KMS-11 (cell line): ENCODE results near the gene LLGL1.

Source experiments
- H2AFZ ChIP-seq: fragments of 200-600 bp; sonication (generic); 2 replicates; pipeline ENCODE4 v1.6.1; 2016; ENCODE audit warnings: antibody characterized with exemption, mixed run types, low read depth
- H3K27ac ChIP-seq: fragments of 200-600 bp; sonication (generic); 2 replicates; pipeline ENCODE4 v1.6.1; 2016; ENCODE audit warnings: mild to moderate bottlenecking, mixed run types
- H3K27me3 ChIP-seq: fragments of 200-600 bp; sonication (generic); 2 replicates; pipeline ENCODE4 v1.6.1; 2017; ENCODE audit warnings: mild to moderate bottlenecking, low read depth, mixed run types, moderate library complexity; ENCODE audit not compliant: insufficient read depth
- H3K36me3 ChIP-seq: fragments of 200-600 bp; sonication (generic); 2 replicates; pipeline ENCODE4 v1.6.1; 2017; ENCODE audit warnings: mild to moderate bottlenecking, mixed run types; ENCODE audit not compliant: insufficient read depth
- H3K4me1 ChIP-seq: fragments of 200-600 bp; sonication (generic); 2 replicates; pipeline ENCODE4 v1.6.1; 2016; ENCODE audit warnings: mild to moderate bottlenecking, low read depth, mixed run types; ENCODE audit not compliant: poor library complexity, severe bottlenecking
- H3K4me2 ChIP-seq: fragments of 200-600 bp; sonication (generic); 2 replicates; pipeline ENCODE4 v1.7.0; 2016; ENCODE audit warnings: mild to moderate bottlenecking, mixed run types
- H3K4me3 ChIP-seq: fragments of 200-600 bp; sonication (generic); IDR thresholded peaks from 2 replicates; pipeline ENCODE4 v1.6.1; 2017; ENCODE audit warnings: low read depth, low read length, mixed read lengths; ENCODE audit not compliant: insufficient read depth
- H3K79me2 ChIP-seq: fragments of 200-600 bp; sonication (generic); 2 replicates; pipeline ENCODE4 v1.6.1; 2016; ENCODE audit warnings: low read depth, mixed run types; ENCODE audit not compliant: insufficient read depth
- H3K9ac ChIP-seq: fragments of 200-600 bp; sonication (generic); 2 replicates; pipeline ENCODE4 v1.6.1; 2016; ENCODE audit warnings: mild to moderate bottlenecking, mixed run types
- H4K20me1 ChIP-seq: fragments of 200-600 bp; sonication (generic); 2 replicates; pipeline ENCODE4 v1.6.1; 2016; ENCODE audit warnings: mild to moderate bottlenecking, mixed run types; ENCODE audit not compliant: insufficient read depth
- TF ChIP-seq, protein P1 (sequence below): fragments of 200-600 bp; sonication (generic); conservative IDR thresholded peaks from 2 replicates; pipeline ENCODE4 v1.6.1; 2017; ENCODE audit warnings: low read depth, mild to moderate bottlenecking, antibody characterized with exemption, low read length, moderate library complexity, mixed read lengths

Gene LLGL1

DNA sequence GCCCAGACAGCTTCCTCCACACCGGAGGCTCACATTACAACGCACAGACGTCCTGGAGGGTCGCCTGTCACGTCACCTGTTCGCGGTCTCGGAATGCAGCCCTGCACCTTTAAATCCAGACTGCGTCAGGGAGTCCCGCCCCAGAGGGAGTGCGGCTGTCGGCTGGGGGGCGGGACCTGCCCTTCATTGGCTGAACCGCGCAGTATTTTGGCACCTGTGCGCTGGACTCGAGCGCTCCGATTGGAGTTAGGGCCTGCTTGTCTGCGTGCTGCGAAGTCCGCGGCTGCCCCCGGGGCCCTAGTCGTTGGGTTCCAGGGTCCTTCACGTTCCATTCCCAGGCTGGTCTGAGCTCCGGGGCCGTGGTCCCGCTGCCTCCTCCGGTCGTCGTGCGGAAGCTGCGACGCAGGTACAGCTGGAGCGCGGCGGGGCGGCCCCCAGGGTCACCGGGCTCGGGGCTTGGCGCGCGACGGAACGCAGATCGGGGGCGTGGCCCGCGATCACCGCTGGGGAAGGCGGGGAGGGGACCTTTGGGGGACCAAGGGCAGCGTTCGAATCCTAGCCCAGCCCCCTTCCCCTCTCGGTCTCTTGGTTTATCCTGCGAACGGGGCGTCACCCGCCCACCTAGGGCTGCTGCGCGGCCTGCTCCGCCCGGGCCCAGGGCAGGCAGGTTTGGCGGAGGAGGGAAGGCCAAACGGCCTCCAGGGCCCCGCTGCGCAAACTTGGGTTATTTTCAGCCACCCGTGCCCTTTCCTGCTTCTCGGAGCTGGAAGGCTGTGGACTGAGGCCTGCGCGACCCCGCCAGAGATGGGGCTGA is 35.1 kb downstream of the LLGL1 start, which contains the start of gene MIEF2:
MIEF2 (plus strand) TSS at position 331 of the 814 bp plus-strand sequence. CDS start 2,059 bp downstream, outside the sequence.
- Histone ChIP-seq H3K4me3 (no peak within 1 kb of the TSS), H2AFZ (peak within 1 kb of the TSS; percentile 79), H3K27ac (peak within 1 kb of the TSS; percentile 25; the same call in 1 of the 2 replicates), H3K79me2 (no peaks in the 10 kb centered on the region; the same call in 1 of the 2 replicates), H4K20me1 (no peaks in the 10 kb centered on the region), H3K4me1 (peaks cover 12% of the 10 kb centered on the region), H3K9ac (peak within 1 kb of the TSS; percentile 50; the same call in 1 of the 2 replicates), H3K4me2 (peak within 1 kb of the TSS; percentile 83), H3K36me3 (no peaks in the 10 kb centered on the region), H3K27me3 (no peaks in the 10 kb centered on the region)
- TF ChIP-seq, protein P1, sequence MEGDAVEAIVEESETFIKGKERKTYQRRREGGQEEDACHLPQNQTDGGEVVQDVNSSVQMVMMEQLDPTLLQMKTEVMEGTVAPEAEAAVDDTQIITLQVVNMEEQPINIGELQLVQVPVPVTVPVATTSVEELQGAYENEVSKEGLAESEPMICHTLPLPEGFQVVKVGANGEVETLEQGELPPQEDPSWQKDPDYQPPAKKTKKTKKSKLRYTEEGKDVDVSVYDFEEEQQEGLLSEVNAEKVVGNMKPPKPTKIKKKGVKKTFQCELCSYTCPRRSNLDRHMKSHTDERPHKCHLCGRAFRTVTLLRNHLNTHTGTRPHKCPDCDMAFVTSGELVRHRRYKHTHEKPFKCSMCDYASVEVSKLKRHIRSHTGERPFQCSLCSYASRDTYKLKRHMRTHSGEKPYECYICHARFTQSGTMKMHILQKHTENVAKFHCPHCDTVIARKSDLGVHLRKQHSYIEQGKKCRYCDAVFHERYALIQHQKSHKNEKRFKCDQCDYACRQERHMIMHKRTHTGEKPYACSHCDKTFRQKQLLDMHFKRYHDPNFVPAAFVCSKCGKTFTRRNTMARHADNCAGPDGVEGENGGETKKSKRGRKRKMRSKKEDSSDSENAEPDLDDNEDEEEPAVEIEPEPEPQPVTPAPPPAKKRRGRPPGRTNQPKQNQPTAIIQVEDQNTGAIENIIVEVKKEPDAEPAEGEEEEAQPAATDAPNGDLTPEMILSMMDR: no peak

DNA sequence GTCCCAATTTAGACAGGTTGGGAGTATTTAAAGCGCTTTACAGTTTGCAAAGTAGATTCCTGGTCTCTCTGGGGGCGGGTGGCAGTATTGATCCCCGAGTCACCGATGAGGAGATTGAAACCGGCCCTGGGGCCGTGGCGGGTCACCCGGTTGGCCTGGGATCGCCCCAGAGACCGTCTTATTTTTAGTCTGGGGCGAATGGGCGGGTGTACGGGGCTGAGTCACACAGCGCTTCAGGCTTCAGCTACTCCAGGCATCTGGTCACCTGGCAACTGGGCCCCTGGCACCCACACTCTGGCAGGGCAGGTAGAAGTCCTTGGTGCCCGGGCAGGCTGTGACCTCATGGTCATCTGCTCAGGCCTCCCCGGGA is 35.7 kb downstream of the LLGL1 start:
- TF ChIP-seq, protein P1: no peak
- no peaks in the 10 kb centered on the region for H3K27me3 ChIP-seq
- peak overlapping the region; percentile 79; the same call in 1 of the 2 replicates for H2AFZ ChIP-seq
- no peaks in the 10 kb centered on the region; the same call in 1 of the 2 replicates for H3K79me2 ChIP-seq
- peak overlapping the region; percentile 50; the same call in 1 of the 2 replicates for H3K9ac ChIP-seq
- no peaks in the 10 kb centered on the region for H4K20me1 ChIP-seq
- peak overlapping the region; percentile 83 for H3K4me2 ChIP-seq
- H3K27ac ChIP-seq: peak overlapping the region; percentile 25; the same call in 1 of the 2 replicates
- H3K36me3 ChIP-seq: no peaks in the 10 kb centered on the region
- H3K4me1 ChIP-seq: peaks cover 12% of the 10 kb centered on the region
- no peak overlapping the region for H3K4me3 ChIP-seq

DNA sequence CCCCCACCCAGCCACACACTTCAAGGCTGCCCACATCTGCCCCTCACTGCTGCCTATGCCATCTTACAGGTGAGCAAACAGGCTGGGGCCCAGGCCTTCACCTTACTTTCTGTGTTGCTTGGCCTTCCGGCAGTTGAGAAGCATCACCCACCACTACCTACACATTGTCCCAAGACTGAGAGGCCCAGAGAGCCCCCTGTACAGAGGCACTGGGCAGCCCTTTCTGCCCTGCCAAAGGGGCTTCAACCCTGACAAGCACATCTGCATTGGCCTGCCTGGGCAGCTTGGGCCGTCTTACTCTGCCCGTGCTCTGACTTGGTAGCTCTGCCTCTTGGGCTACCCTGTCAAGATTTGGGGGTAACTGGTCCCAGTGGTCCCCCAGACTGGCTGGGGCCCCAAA is 36.2 kb downstream of the LLGL1 start:
- Histone ChIP-seq H3K36me3 (no peaks in the 10 kb centered on the region), H3K4me1 (peaks cover 9% of the 10 kb centered on the region), H3K4me2 (peak overlapping the region; percentile 83; the same call in 1 of the 2 replicates), H4K20me1 (no peaks in the 10 kb centered on the region), H3K9ac (no peak overlapping the region), H3K79me2 (no peaks in the 10 kb centered on the region; the same call in 1 of the 2 replicates), H2AFZ (no peak overlapping the region), H3K4me3 (no peak overlapping the region), H3K27me3 (no peaks in the 10 kb centered on the region), H3K27ac (no peak overlapping the region)
- TF ChIP-seq, protein P1: no peak

DNA sequence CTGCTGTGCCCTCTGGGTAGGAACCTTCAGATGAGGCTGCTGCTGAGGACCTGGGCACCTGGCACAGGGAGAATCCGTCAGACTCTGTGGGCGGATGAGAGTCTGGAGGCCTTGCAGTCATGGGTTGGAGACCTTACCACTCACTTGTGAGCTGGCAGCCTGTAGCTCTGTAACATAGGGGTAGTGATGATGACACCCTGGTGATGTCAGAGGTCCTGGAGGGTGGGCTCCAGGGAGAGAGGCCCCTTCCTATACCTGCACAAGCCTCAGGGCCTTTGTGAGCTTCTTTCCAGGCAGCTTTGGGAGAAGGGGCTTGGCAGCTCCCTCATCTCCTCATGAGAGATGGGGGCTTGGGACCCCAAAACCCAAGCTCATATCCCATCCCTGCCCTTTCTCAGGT is 36.7 kb downstream of the LLGL1 start:
- no peaks in the 10 kb centered on the region for H3K36me3 ChIP-seq
- H3K4me2 ChIP-seq: no peak overlapping the region
- no peaks in the 10 kb centered on the region for H3K27me3 ChIP-seq
- H3K27ac ChIP-seq: no peak overlapping the region
- H3K9ac ChIP-seq: no peak overlapping the region
- TF ChIP-seq, protein P1: no peak
- H2AFZ ChIP-seq: no peak overlapping the region
- H4K20me1 ChIP-seq: no peaks in the 10 kb centered on the region
- peaks cover 5% of the 10 kb centered on the region for H3K4me1 ChIP-seq
- H3K79me2 ChIP-seq: no peaks in the 10 kb centered on the region; the same call in 1 of the 2 replicates
- H3K4me3 ChIP-seq: no peak overlapping the region
